Measurements from ENCODE around the gene STUM. TPM values are rescaled to one million over a fixed set of nuclear protein-coding genes. Genes with fewer than 3 reads are reported as not detected.

The STUM gene
- total RNA-seq, 1 experiment from 2014 or later = 0.11 TPM

GRCh38 chr1:226607268-226607660 lies 58.7 kb downstream of the STUM start:
- WGBS (ENCODE audit: extremely low coverage, insufficient read length, low lambda C conversion rate) = no CpG with 5 or more reads among the region's 12 CpGs
- Mint-ChIP-seq H3K27me3 (ENCODE audit: low read depth) (no peaks in the 10 kb centered on the region; the same call in 1 of the 2 replicates), H3K4me3 (no peak overlapping the region), H3K9me3 (no peaks in the 10 kb centered on the region), H3K27ac (no peak overlapping the region), H3K36me3 (ENCODE audit: insufficient read depth in 1 of 3, low read depth in 3 of 3) (no peaks in the 10 kb centered on the region), H3K4me1 (peaks cover 29 to 64% of the 10 kb centered on the region in 2 experiments)
- no peak overlapping the region for H2BK15ac ChIP-seq (ENCODE audit: low read depth, low read length)
- no peaks in the 10 kb centered on the region for H3K23me2 ChIP-seq (ENCODE audit: insufficient read length, low read depth, low read length, poor library complexity, severe bottlenecking)
- no peak overlapping the region for H4K8ac ChIP-seq (replicated peaks; ENCODE audit: insufficient read length, low read depth, low read length)
- H3K79me2 ChIP-seq (ENCODE audit: insufficient read depth, low read length) = no peaks in the 10 kb centered on the region
- H4K91ac ChIP-seq (ENCODE audit: insufficient read length, low read depth, low read length) = no peak overlapping the region
- H3K9ac ChIP-seq (ENCODE audit: extremely low read depth, insufficient read length, low read length) = no peak overlapping the region
- H3K4me1 ChIP-seq (ENCODE audit: insufficient read depth, low read length) = no peaks in the 10 kb centered on the region; the same call in 1 of the 2 replicates
- no peak overlapping the region for H2AK5ac ChIP-seq (ENCODE audit: insufficient read length, low read length)
- no peaks in the 10 kb centered on the region for H4K20me1 ChIP-seq (ENCODE audit: control insufficient read depth, insufficient read depth, insufficient read length)
- no peak overlapping the region for H2BK5ac ChIP-seq (ENCODE audit: insufficient read length, low read length)
- no peak overlapping the region for H3K4ac ChIP-seq (ENCODE audit: low read depth, low read length)
- H2BK12ac ChIP-seq (ENCODE audit: insufficient read length, low read depth, low read length) = no peak overlapping the region
- no peak for DNase-seq
- no peak overlapping the region for H4K5ac ChIP-seq (ENCODE audit: insufficient read length, low read depth, low read length)
- H2BK20ac ChIP-seq (ENCODE audit: low read depth, low read length, poor library complexity, severe bottlenecking) = no peak overlapping the region
- no peak overlapping the region for H3K18ac ChIP-seq (ENCODE audit: insufficient read length, low read depth, low read length)
- H2AFZ ChIP-seq (ENCODE audit: low read length) = no peak overlapping the region
- H2BK120ac ChIP-seq (ENCODE audit: low read depth, low read length, poor library complexity, severe bottlenecking) = no peak overlapping the region
- H3T11ph ChIP-seq (ENCODE audit: low read length) = no peak overlapping the region
- no peak for TF ChIP-seq CTCF (conservative IDR thresholded peaks at IDR 0.05)
- H3K56ac ChIP-seq (ENCODE audit: insufficient read length, low read depth, low read length) = no peak overlapping the region
- H3K23ac ChIP-seq (ENCODE audit: insufficient read length, low read depth, low read length) = no peak overlapping the region
- no peaks in the 10 kb centered on the region for H3K27me3 ChIP-seq (ENCODE audit: insufficient read depth, low read length)
- H3K14ac ChIP-seq (ENCODE audit: insufficient read depth, low read length) = no peak overlapping the region
- H3K27ac ChIP-seq (ENCODE audit: insufficient read length, low read depth, low read length) = no peak overlapping the region
- H3K9me3 ChIP-seq (ENCODE audit: control insufficient read depth, low read depth, low read length) = no peaks in the 10 kb centered on the region
- H3K4me2 ChIP-seq (ENCODE audit: insufficient read depth, insufficient read length, low read length) = no peak overlapping the region
- H3K79me1 ChIP-seq (ENCODE audit: insufficient read depth, low read depth, low read length, poor library complexity, severe bottlenecking) = no peaks in the 10 kb centered on the region

Data from H9 (cell line).